ENCODE measurements around the gene USP1.

Gene USP1

DNA sequence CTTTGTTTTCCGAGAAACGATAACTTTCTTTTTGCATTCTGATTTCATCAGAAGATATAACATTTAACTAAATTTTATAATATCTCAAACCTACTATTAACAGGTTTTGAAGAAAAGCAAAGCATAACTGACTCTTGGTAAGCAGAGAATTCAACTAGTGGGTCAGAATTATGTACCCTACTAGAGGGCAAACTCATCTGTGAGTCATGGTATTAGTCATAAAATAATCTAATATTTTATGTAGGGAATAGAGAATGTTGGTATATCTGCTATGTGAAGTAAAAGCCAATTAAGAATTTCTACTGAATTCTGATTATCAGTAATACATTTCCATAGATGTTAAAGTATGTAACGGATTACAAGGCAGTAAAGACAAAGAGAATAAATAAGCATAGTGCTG is 56.8 kb downstream of the USP1 start:
- no peak for DNase-seq (ENCODE audit: low spot score)

DNA sequence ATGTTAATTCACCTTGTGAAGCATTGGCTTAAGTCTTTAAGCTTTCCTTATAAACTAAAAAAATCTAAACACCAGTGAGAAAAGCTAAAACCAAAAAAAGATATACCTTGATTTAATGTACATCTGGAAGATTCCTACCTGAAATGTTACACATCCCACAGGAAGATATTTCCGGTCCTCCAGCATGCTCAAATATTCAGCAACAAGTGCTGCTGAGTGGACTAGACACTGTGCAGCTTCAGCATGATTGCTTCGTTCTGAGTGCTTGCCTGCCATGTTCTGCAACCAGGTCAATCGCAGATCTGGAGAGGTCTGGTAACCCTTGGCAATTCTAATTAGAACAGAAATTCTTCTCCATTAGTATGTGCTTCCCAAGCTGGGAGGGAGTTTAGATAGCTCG is 57.3 kb downstream of the USP1 start:
- no peak for DNase-seq (ENCODE audit: low spot score)

DNA sequence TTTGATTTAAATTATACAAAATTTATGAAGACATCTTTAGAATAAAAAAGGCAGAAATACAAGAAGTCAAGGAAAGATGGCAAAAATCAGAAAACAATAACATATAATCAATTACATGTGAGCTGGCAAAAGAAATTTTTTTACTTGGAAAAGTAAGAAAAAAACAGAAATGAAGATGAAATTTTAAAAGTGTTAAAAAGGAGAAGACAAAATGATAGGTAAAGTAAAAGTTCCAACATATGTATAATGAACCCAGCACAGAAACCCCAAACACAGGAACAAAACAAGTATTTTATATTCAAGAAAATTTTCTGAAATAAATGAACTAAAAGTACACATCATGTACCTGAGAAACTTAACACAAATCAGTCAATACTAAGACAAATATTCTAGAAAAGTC is 63.4 kb downstream of the USP1 start:
- DNase-seq (ENCODE audit: low spot score): no peak

All from D341Med (cell line).